ENCODE data around the gene WDR90. TPM values are rescaled to one million over a fixed set of nuclear protein-coding genes. Genes with fewer than 3 reads are reported as not detected.
A peak's percentile ranks its signal among the peaks of the same experiment; 100 is the strongest.

WDR90 gene
- total RNA-seq, 2 donors from 2014 or later, result 3.0 to 5.7 TPM

DNA sequence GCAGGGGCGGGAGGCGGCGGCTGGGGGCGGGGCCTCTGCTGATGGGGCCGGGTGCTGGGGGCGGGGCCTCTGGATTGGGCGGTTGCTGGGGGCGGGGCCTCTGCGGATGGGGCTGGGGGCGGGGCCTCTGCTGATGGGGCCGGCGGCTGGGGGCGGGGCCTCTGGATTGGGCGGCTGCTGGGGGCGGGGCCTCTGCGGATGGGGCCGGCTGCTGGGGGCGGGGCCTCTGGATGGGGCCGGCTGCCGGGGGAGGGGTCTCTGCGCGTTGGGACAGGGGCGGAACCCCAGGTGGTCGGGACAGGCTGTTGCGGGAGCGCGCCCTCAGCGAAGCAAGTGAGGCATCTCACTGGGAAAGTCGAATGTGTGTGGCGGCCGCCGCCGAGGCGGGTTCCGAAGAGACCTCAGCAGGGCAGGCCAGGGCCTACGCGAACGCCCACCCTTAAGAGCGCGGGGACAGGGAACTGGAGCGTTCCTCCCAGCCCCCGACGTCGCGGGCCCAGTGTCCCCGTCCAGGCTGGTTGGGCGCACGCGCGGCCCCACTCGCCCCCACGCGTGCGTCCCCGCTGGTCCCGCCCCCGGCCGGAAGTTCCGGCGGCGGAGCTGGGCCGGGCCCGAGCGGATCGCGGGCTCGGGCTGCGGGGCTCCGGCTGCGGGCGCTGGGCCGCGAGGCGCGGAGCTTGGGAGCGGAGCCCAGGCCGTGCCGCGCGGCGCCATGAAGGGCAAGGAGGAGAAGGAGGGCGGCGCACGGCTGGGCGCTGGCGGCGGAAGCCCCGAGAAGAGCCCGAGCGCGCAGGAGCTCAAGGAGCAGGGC lies 30.9 kb downstream of the WDR90 start, which contains the start of gene STUB1:
Gene STUB1, plus strand, starts transcription at position 597 of the 811 bp plus-strand sequence. Its CDS starts 116 bp downstream, at position 713.
- Histone ChIP-seq H3K4me1 (peaks cover 0 to 61% of the 10 kb centered on the region in 2 donors), H3K27me3 (no peaks in the 10 kb centered on the region), H3K36me3 (peaks cover 20% of the 10 kb centered on the region), H3K27ac (peak within 1 kb of the TSS; percentile 95 to 99), H3K4me3 (peak within 1 kb of the TSS; percentile 82 to 88), H3K9me3 (no peaks in the 10 kb centered on the region)
- peak; percentile 80 for DNase-seq (ENCODE audit: low spot score)
- TF ChIP-seq, protein P1, sequence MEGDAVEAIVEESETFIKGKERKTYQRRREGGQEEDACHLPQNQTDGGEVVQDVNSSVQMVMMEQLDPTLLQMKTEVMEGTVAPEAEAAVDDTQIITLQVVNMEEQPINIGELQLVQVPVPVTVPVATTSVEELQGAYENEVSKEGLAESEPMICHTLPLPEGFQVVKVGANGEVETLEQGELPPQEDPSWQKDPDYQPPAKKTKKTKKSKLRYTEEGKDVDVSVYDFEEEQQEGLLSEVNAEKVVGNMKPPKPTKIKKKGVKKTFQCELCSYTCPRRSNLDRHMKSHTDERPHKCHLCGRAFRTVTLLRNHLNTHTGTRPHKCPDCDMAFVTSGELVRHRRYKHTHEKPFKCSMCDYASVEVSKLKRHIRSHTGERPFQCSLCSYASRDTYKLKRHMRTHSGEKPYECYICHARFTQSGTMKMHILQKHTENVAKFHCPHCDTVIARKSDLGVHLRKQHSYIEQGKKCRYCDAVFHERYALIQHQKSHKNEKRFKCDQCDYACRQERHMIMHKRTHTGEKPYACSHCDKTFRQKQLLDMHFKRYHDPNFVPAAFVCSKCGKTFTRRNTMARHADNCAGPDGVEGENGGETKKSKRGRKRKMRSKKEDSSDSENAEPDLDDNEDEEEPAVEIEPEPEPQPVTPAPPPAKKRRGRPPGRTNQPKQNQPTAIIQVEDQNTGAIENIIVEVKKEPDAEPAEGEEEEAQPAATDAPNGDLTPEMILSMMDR (IDR thresholded peaks at IDR 0.05), result no peak

DNA sequence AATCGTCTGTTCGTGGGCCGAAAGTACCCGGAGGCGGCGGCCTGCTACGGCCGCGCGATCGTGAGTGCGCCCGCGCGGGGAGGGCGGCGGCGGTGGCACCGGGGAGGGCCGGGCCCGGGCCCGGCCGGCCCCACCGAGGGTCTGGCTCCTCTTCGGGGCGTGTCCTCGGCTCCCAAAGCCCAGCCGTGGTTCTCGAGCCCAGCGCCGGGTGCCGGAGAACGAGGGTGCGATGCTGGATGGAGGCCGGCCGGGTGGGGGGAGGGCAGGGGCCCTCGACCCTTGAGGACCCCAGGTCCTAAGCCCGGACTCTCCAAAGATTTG lies 31.4 kb downstream of the WDR90 start:
- TF ChIP-seq, protein P1 (IDR thresholded peaks at IDR 0.05), result no peak
- Histone ChIP-seq H3K9me3 (no peaks in the 10 kb centered on the region), H3K4me3 (peak overlapping the region; percentile 82 to 88), H3K36me3 (peaks cover 20% of the 10 kb centered on the region), H3K27ac (peak overlapping the region; percentile 95 to 99), H3K27me3 (no peaks in the 10 kb centered on the region), H3K4me1 (peaks cover 0 to 62% of the 10 kb centered on the region in 2 donors)
- no peak for DNase-seq (ENCODE audit: low spot score)

DNA sequence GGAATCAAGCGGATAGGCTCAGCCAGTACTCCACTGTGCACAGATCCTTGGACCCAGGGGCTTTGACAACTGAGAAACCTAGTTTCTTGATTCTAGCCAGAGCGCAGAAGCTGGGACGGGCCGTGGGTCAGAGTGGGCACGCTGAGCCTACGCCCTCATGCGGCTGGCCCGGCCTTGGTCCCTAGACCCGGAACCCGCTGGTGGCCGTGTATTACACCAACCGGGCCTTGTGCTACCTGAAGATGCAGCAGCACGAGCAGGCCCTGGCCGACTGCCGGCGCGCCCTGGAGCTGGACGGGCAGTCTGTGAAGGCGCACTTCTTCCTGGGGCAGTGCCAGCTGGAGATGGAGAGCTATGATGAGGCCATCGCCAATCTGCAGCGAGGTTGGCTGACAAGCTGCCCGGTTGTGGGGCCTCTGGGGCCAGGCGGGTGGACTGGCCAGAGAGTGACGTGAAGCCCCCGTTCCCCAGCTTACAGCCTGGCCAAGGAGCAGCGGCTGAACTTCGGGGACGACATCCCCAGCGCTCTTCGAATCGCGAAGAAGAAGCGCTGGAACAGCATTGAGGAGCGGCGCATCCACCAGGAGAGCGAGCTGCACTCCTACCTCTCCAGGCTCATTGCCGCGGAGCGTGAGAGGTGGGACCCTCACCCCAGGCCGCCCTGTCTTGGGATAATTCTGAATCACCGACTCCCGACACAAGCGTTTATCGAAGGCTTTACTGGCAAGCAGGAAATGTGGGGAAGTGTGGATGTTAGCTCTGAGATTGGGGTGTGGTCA lies 32.0 kb downstream of the WDR90 start:
- DNase-seq (ENCODE audit: low spot score), result no peak
- Histone ChIP-seq H3K27ac (peak overlapping the region; percentile 95 to 99), H3K36me3 (peaks cover 20% of the 10 kb centered on the region), H3K4me3 (peak overlapping the region; percentile 82 to 88), H3K9me3 (no peaks in the 10 kb centered on the region), H3K4me1 (peaks cover 0 to 62% of the 10 kb centered on the region in 2 donors), H3K27me3 (no peaks in the 10 kb centered on the region)
- TF ChIP-seq, protein P1 (IDR thresholded peaks at IDR 0.05), result no peak

DNA sequence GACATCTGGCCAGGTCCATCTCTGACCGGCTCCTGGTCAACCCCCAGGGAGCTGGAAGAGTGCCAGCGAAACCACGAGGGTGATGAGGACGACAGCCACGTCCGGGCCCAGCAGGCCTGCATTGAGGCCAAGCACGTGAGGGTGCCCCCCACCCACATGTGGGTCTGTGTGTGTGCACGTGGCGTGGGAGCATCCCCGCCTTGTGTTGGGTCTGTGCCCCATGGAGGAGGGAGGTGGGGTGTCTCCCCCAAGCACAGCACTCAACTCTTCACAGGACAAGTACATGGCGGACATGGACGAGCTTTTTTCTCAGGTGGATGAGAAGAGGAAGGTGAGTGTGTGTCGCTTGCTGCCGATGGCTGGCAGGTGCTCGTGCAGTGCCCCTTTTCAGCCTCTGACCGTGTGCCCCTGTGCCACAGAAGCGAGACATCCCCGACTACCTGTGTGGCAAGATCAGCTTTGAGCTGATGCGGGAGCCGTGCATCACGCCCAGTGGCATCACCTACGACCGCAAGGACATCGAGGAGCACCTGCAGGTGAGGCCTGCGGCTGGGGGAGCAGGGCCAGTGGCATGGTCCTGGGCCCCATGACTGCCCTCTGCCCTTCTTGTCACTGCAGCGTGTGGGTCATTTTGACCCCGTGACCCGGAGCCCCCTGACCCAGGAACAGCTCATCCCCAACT lies 32.7 kb downstream of the WDR90 start:
- Histone ChIP-seq H3K4me1 (peaks cover 0 to 59% of the 10 kb centered on the region in 2 donors), H3K4me3 (peak overlapping the region in 1 of 2 donors; percentile 82), H3K27ac (no peak overlapping the region), H3K36me3 (peaks cover 24% of the 10 kb centered on the region), H3K9me3 (no peaks in the 10 kb centered on the region), H3K27me3 (no peaks in the 10 kb centered on the region)
- no peak for DNase-seq (ENCODE audit: low spot score)
- TF ChIP-seq, protein P1 (IDR thresholded peaks at IDR 0.05), result no peak

DNA sequence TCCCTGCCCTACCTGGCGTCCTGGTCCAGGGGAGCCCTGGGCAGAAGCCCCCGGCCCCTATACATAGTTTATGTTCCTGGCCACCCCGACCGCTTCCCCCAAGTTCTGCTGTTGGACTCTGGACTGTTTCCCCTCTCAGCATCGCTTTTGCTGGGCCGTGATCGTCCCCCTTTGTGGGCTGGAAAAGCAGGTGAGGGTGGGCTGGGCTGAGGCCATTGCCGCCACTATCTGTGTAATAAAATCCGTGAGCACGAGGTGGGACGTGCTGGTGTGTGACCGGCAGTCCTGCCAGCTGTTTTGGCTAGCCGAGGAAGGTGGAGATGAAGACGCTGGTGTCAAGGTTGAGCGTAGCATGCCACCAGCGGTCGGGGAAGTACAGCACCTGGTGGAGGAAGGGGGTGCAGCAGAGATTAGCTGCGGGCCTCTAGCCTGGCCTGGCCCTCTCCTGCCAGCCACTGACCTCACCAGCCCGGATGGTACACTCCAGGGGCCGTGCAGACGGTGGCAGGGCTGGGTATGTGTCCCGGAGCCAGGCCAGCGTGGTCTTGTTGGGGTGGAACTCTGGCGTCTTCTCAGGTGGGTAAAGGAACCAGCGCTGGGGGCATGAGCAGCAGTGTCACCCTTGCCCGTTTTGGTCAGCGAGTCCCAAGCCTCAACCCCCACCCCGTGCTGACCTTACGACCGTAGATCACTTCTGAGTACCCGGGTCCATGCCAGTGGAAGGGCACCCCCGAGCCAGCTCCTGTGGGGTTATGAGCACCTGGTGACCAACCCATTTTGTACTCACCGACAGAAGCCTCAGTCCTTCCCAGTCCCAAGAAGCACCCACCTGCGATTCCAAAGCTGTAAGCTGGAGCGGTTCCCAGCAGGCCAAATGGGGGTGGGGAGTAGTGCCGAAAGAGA lies 33.6 kb downstream of the WDR90 start:
- H3K27ac ChIP-seq, result no peak overlapping the region

More for the DNA sequence above, 33.6 kb downstream of the WDR90 start:
- no peaks in the 10 kb centered on the region for H3K27me3 ChIP-seq
- TF ChIP-seq, protein P1 (IDR thresholded peaks at IDR 0.05), result no peak
- H3K36me3 ChIP-seq, result peaks cover 29% of the 10 kb centered on the region
- H3K9me3 ChIP-seq, result no peaks in the 10 kb centered on the region
- H3K4me3 ChIP-seq, result peak overlapping the region in 1 of 2 donors; percentile 67
- no peak for DNase-seq (ENCODE audit: low spot score)
- peaks cover 0 to 59% of the 10 kb centered on the region in 2 donors for H3K4me1 ChIP-seq

Data from right atrium auricular region (tissue), 2 donors.